HG03135 (cell line): ENCODE results near the gene WDR87.
A peak's percentile ranks its signal among the peaks of the same experiment; 100 is the strongest.
"Not testable (repeated sequence)": the region's sequence is repeated elsewhere in the genome, so short reads cannot be mapped to it uniquely, and the experiment has no call there.

Experiments
- ATAC-seq: cut with Tn5 transposase; IDR thresholded peaks from one replicate; pipeline ENCODE4 v1.9.1; 2021; ENCODE audit warnings: mild to moderate bottlenecking, moderate library complexity; ENCODE audit not compliant: unreplicated experiment

The WDR87 gene

DNA sequence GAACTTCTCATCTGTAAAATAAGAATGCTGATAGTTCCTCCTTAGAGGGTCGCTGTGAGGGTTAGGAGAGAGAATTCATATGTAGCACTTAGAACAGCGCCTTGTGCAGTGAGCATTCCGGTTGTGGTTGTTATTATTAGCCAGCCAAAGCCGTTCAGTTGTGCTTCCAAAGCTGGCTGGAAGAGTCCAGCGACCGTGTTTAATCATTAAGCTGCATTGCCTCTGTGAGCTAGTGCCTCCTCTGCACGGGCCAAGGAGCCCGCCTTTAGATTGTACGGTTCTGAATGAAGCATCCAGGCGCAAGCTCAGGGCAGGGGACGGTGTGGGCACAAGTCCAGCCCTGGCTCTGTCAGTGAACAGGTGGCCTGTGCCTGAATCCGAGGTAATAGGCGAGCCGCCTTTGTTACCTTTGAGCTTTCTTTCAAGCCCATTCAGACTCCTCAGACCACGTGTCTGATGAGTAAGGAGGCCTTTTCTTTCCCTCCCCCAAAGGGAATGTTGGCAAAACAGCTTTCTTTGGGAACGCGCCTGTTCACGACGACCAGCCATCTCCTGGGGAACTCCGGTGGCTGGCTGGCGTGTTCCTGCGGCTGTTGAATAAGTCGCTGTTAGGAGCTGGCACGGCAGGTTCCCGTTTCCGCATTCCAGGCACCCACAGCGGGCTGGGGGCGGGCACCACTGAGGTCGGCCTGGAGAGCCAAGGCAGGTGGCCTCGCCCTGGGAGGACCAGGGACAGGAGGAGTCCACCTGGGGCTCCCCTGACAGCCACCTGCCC lies 25.7 kb upstream of the WDR87 start:
- no peak for ATAC-seq

- ATAC-seq, result no peak
Measured at GRCh38 chr19:37930416-37930815, 24.0 kb upstream of the WDR87 start.

GRCh38 chr19:37929355-37929923 lies 23.0 kb upstream of the WDR87 start:
- ATAC-seq, result no peak

DNA sequence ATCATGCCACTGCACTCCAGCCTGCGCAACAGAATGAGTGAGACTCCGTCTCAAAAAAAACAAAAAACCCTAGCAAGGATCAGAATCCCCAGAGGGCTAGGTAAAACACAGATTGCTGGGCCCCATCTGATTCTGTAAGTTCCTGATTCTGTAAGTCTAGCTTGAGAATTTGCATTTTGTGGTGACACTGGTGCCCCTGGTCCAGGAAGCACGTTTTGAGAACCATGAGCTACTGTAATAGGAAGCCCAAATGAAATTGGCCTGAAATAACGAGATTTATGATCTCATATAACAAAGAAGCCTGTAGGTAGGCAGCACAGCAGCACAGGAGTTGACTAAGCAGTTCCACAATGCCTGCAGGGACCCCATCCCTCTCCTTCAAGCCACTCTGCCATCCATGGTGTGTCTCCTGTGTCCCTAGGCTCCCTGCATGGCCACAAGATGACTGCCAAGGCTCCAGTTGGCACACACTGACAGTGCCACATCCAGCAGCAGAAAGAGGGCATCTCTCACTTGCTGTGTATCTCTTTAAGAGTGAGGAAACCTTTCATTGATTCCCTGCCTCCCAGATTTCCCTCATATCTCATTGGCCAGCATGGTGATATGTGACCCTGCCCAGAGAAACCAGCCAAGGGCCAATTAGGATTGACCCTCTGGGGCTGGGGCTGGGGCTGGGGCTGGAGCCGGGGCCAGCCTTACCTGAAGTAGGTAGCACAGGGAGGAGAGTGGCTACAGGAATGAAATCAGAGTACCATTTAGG lies 22.3 kb upstream of the WDR87 start:
- peak; percentile 52 for ATAC-seq

DNA sequence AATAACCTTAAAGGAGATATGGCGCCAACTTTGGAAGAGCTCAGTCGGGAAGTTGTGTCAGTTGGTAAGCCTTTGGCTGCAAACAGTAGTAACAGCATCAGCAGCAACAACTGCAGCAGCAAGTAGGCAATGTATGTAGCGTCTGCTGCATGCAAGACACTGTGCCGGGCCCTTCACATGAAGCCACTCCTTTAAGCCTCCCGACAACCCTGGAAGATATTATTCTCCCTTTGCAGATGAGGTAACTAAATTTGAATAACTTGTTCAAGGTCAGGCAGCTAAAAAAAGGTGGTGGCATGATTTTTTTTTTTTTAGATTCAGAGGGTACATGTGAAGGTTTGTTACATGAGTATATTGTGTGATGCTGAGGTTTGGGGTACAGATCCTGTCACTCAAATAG lies 20.3 kb upstream of the WDR87 start:
- ATAC-seq, result no peak

DNA sequence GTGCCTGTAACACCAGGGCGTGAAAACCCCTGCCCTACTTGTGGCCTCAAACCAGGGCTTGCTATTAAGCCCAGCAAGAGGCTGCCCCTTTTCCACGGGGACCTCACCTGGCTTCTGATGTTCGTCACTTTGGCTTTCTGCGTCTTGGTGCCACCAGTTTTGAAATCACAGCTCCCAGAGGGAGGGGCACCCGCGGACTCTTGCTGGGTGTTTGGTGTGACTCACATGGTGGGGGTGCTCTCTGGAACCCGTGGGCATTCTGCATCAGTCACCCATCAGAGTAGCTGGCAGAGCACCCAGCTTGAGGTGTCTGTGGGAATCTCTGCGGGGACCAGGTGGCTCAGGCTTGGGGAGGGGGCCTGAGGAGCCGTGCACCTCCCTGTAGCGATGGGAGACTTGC lies 19.9 kb upstream of the WDR87 start:
- no peak for ATAC-seq

GRCh38 chr19:37925212-37925611 lies 18.8 kb upstream of the WDR87 start:
- ATAC-seq, result no peak

DNA sequence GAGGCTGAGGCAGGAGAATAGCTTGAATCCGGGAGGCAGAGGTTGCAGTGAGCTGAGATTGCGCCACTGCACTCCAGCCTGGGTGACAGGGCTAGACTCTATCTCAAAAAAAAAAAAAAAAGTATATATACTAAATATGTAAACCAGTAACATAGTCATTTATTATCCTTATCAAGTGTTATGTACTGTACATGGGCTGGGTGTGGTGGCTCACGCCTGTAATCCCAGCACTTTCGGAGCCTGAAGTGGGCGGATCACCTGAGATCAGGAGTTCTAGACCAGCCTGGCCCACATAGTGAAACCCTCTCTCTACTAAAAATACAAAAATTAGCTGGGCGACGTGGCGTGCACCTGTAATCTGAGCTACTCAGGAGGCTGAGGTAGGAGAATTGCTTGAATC lies 18.2 kb upstream of the WDR87 start:
- not testable (repeated sequence) for ATAC-seq

DNA sequence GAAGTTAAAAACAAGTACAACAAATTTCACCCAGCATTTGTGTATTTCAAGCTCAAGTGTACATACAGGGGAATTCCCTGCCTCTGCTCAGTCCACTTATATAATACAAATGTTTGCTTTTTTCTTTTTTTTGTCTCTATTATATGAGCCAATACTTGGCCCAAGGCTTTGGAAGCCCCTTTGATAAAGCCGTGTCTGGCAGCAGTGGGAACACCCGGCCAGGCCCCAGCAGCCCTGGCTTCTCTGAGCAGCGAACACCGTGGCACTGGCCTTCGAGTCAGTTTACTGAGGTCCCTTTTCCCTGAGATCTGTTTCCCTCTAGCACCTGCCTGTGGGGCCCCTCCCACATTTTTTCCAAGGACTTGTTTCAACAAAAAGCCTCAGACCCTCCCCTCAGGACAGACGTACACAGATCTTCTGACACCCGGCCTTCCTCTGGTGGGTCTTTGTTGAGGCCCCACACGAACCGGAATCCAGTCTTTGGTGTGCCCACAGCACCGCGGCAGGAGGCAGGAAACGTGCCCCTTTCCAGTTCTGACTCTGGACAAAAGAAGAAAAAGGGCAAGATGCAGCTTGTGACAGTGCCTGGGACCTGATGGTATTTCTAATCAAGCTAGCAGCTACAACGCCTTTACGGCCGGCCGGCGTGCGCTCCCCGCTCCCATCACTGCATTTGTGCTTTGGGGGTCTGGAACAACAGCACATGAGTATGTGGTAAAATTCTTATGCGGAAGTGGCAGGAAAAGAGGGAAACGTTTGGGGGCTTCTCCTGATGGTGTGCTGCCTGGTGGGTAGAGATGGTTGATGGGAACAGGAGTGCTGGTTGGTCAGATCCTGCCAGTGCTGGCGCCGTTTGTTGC lies 14.4 kb upstream of the WDR87 start:
- no peak for ATAC-seq

DNA sequence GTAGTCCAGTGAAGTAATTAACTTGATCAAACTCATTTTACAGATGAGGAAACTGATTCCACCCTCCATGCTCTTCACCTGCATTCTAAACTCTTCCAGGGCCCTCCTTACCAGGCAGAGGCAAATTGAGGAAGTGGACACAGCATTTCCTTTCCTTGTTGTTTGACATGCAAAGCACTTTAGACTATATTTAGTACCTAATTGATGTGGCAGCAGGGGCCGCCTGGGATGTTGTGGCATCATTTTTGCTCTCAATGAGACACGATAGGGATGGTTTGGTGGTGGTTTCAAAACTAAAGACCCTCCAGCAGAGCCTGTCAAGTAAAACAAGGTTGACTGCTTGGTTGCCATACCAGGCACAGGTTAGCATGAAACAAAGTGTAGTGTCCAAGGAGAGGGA lies 8.5 kb upstream of the WDR87 start:
- peak; percentile 47 for ATAC-seq

DNA sequence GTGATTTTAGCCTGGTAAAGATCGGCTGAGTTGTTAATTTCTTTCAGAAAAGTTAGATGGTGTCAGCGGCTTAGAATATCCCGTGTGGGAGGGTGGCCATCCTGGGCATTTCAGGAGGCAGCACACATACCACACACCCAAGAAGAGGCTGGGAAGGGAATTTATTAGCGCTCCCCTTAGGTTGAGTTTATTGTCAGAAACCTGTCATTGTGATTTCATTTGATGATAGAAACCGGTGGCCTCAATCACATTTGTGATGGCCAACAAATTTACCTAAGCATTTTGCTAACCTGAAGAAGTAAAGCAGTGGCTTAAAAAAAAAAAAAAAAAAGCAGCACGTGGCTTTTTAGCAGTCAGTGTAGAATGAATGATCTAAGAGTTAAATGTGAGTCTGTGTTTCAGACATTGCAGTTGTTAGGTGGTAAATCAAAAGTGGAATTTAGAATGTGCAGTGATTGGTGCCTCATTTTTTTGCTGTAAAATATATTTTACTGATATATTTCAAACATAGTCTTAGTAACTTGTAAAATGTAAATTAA lies 3.3 kb upstream of the WDR87 start:
- no peak for ATAC-seq

- ATAC-seq, result no peak
Measured at GRCh38 chr19:37907735-37908455, 1.5 kb upstream of the WDR87 start.

DNA sequence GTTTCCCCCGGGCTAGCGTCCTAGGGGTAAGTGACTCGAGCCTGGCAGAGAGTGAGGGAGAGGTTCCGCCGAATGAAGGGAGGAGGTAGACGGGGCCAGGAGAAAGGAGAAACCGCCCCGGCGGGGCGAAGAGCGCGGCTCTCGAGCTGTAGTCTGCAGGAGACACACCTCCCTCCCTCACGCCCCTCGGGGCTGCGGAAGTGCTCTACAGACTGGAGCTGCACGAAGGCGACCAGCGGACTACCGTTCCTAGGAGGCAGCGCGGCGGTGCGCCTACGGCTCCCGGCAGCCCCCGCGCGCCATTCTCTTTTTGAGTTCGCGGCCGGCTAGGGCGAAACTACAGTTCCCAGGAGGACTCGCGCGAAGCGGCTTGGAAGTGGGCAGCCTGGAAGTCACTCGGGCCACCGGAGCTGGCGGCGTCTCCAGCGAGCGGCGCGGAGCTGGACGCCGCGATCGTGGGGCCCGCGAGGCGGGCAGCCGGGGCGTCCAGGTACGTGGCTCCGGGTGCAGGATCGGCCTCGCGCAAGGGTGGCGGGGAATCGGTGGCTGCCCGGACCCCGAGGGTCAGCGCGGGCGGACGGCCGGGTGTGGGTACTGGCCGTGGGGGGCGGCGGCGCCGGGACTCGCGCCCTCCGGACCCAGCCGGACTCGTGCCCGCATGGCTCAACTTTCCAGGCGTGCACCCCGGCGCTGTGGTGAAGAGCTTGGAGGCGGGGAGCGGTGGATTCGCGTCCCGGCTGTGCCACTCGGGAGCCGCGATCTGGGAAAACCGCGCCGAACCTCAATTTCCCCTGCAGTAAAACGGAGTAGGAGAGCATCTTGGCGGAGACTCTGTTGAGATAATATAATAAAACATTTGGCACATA lies 708 bp upstream of the WDR87 start, which contains the start of gene SIPA1L3:
TSS of gene SIPA1L3 (plus strand) at position 340 of the 866 bp plus-strand sequence. CDS start 174,358 bp downstream, outside the sequence.
- ATAC-seq, result peak; percentile 83

- no peak for ATAC-seq
Measured at GRCh38 chr19:37903096-37903495, 3.3 kb downstream of the WDR87 start.

DNA sequence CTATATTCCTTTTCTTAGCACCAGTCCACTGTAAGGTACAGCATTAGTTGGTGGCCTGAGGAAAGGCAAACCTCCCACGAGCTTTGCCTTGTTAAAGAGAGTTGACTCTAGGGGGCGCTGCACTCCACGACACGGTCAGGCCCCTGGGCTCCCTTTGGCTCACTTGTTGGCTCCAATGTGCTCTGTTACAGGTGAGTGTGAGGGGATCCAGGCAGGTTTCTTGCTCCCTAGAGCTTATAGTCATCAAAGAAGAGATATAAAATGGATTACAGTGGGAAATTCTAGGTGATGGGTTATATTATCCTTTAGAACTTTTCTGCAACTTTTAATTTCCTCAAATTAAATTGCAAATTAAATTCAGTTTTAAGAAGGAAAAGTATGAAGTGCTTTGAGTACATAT lies 3.7 kb downstream of the WDR87 start:
- peak; percentile 38 for ATAC-seq

DNA sequence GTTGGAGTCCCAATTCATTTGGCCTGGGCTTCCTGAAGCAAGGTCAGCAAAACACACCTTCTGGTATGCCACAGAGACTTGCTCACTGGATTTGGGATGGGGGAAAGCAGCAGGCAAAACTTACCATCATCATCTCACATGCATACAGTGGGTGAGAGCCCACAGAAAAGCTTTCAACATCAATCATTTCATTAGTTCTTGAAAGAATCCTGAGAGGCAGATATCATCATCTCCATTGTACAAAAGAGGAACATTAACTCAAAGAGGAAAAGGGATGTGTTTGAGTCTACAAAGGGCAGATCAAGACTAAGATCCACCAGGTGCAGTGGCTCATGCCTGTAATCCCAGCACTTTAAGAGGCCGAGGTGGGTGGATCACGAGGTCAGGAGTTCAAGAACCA lies 6.4 kb downstream of the WDR87 start:
- ATAC-seq, result no peak

DNA sequence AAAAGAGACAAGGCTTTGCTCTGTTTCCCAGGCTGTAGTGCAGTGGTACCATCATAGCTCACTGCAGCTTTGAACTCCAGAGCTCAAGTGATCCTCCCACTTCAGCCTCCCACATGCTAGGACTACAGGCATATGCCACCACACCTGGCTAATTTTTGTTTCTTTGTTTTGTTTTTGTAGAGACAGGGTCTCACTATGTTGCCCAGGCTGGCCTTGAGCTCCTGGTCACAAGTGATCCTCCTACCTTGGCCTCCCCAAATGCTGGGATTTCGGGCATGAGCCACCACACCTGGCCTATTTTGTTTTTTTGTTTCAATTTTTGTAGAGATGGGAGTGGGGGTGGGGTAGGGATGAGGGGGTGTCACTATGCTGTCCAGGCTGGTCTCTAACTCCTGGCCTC lies 6.9 kb downstream of the WDR87 start:
- no peak for ATAC-seq

DNA sequence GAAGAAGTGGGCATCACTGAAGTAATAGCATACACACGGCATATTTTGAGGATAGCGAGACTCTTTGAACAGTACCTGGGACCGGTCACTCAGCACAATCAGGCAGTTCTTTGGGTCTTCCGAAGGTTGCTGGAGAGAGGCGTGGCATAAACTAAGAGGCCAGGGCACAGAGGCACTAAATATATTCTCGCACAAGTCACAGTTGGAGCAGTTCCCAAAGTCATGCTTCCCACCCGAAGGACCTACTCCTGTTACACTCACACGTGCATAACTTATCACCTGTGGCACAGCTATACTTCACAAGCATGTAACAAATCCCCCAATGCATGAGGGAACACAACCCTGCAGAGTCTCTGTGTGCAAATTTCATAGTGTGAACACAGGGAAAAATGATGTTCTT lies 10.2 kb downstream of the WDR87 start:
- no peak for ATAC-seq
